Large intestine (tissue), 3 donors: Measurements from ENCODE around the gene CLSTN1. TPM values are rescaled to one million over a fixed set of nuclear protein-coding genes. Genes with fewer than 3 reads are reported as not detected.
A peak's percentile ranks its signal among the peaks of the same experiment; 100 is the strongest.

Experiments used
- DNase-seq, 2 donors: peaks; one replicate each; pipeline versions ENCODE4 v3.0.0 to v3.0.0-alpha.2; 2013
- H3K27ac ChIP-seq: one replicate; pipeline ENCODE4 v1.5.1; 2013; ENCODE audit warnings: low read length
- H3K27me3 ChIP-seq: 2 replicates; pipeline ENCODE4 v1.6.1; 2013; ENCODE audit warnings: low read length; ENCODE audit not compliant: control insufficient read depth, insufficient read depth
- H3K36me3 ChIP-seq: 2 replicates; pipeline ENCODE4 v1.6.1; 2013; ENCODE audit warnings: low read length; ENCODE audit not compliant: control insufficient read depth, insufficient read depth
- H3K4me1 ChIP-seq: one replicate; pipeline ENCODE4 v1.6.1; 2013; ENCODE audit warnings: low read length; ENCODE audit not compliant: control insufficient read depth, insufficient read depth
- H3K4me3 ChIP-seq: one replicate; pipeline ENCODE4 v1.5.1; 2013; ENCODE audit warnings: low read length
- H3K9me3 ChIP-seq: one replicate; pipeline ENCODE4 v1.6.1; 2013; ENCODE audit warnings: mild to moderate bottlenecking, low read depth, low read length, moderate library complexity; ENCODE audit not compliant: control insufficient read depth
- WGBS: methylation state at CpG from one replicate; pipeline ENCODE4 v1.1.5; 2013; ENCODE audit warnings: low lambda C conversion rate; ENCODE audit not compliant: insufficient coverage; 5-methylcytosine and 5-hydroxymethylcytosine counted together
- polyA plus RNA-seq: library from polyadenylated mRNA; unstranded; fragments of 120-200 nt; gene quantifications from one replicate; pipeline ENCODE4 v1.2.1, GENCODE V29; 2013

Gene CLSTN1
- polyA plus RNA-seq, 1 donor: 66.2 TPM

- DNase-seq: peak in 1 of 2 donors; percentile 55
- no peaks in the 10 kb centered on the region for H3K36me3 ChIP-seq
- H3K27ac ChIP-seq: no peak overlapping the region
- no CpG with 5 or more reads among the region's 7 CpGs for WGBS
- H3K4me1 ChIP-seq: peaks cover 15% of the 10 kb centered on the region
- no peaks in the 10 kb centered on the region for H3K27me3 ChIP-seq
- H3K4me3 ChIP-seq: no peak overlapping the region
- no peaks in the 10 kb centered on the region for H3K9me3 ChIP-seq
These were observed 19.8 kb upstream of the CLSTN1 start for GRCh38 chr1:9843576-9843945.

- WGBS: no CpG with 5 or more reads among the region's 20 CpGs
- Histone ChIP-seq H3K36me3 (no peaks in the 10 kb centered on the region), H3K27me3 (no peaks in the 10 kb centered on the region), H3K4me1 (peaks cover 10% of the 10 kb centered on the region), H3K9me3 (no peaks in the 10 kb centered on the region), H3K27ac (peak overlapping the region; percentile 25), H3K4me3 (no peak overlapping the region)
- peak in 1 of 2 donors; percentile 53 for DNase-seq
These were observed 19.2 kb upstream of the CLSTN1 start for GRCh38 chr1:9842781-9843575.

GRCh38 chr1:9842073-9842711 is 18.4 kb upstream of the CLSTN1 start:
- peaks cover 8% of the 10 kb centered on the region for H3K4me1 ChIP-seq
- no peaks in the 10 kb centered on the region for H3K36me3 ChIP-seq
- WGBS: 40% methylated on average over 1 of the region's 9 CpGs
- no peak overlapping the region for H3K4me3 ChIP-seq
- DNase-seq: peak in 1 of 2 donors; percentile 8
- no peaks in the 10 kb centered on the region for H3K27me3 ChIP-seq
- H3K27ac ChIP-seq: no peak overlapping the region
- H3K9me3 ChIP-seq: no peaks in the 10 kb centered on the region

GRCh38 chr1:9841460-9841859 is 17.7 kb upstream of the CLSTN1 start:
- no peak overlapping the region for H3K4me3 ChIP-seq
- H3K9me3 ChIP-seq: no peaks in the 10 kb centered on the region
- no peaks in the 10 kb centered on the region for H3K36me3 ChIP-seq
- H3K27me3 ChIP-seq: no peaks in the 10 kb centered on the region
- no peak for DNase-seq
- H3K27ac ChIP-seq: no peak overlapping the region
- H3K4me1 ChIP-seq: peaks cover 8% of the 10 kb centered on the region
- WGBS: no CpG with 5 or more reads among the region's 2 CpGs

GRCh38 chr1:9840176-9840575 is 16.4 kb upstream of the CLSTN1 start:
- no peak overlapping the region for H3K4me3 ChIP-seq
- DNase-seq: no peak
- H3K9me3 ChIP-seq: no peaks in the 10 kb centered on the region
- H3K27ac ChIP-seq: no peak overlapping the region
- WGBS: no CpG with 5 or more reads among the region's 3 CpGs
- H3K36me3 ChIP-seq: no peaks in the 10 kb centered on the region
- no peaks in the 10 kb centered on the region for H3K27me3 ChIP-seq
- peaks cover 12% of the 10 kb centered on the region for H3K4me1 ChIP-seq

- Histone ChIP-seq H3K4me1 (peaks cover 14% of the 10 kb centered on the region), H3K36me3 (no peaks in the 10 kb centered on the region), H3K4me3 (no peak overlapping the region), H3K9me3 (no peaks in the 10 kb centered on the region), H3K27me3 (no peaks in the 10 kb centered on the region), H3K27ac (no peak overlapping the region)
- no CpG with 5 or more reads among the region's 10 CpGs for WGBS
- DNase-seq: no peak
These were observed 15.2 kb upstream of the CLSTN1 start for GRCh38 chr1:9838946-9839345.

GRCh38 chr1:9836632-9836960 is 12.8 kb upstream of the CLSTN1 start:
- WGBS: no CpG with 5 or more reads among the region's 5 CpGs
- Histone ChIP-seq H3K36me3 (no peaks in the 10 kb centered on the region), H3K4me3 (no peak overlapping the region), H3K27ac (no peak overlapping the region), H3K4me1 (peaks cover 6% of the 10 kb centered on the region), H3K27me3 (no peaks in the 10 kb centered on the region), H3K9me3 (no peaks in the 10 kb centered on the region)
- DNase-seq: no peak

- H3K4me3 ChIP-seq: no peak overlapping the region
- no peaks in the 10 kb centered on the region for H3K27me3 ChIP-seq
- no CpG with 5 or more reads among the region's 15 CpGs for WGBS
- peaks cover 6% of the 10 kb centered on the region for H3K4me1 ChIP-seq
- peak in 1 of 2 donors; percentile 47 for DNase-seq
- H3K27ac ChIP-seq: no peak overlapping the region
- H3K9me3 ChIP-seq: no peaks in the 10 kb centered on the region
- H3K36me3 ChIP-seq: no peaks in the 10 kb centered on the region
These were observed 12.2 kb upstream of the CLSTN1 start for GRCh38 chr1:9835758-9836631.

- Histone ChIP-seq H3K27ac (no peak overlapping the region), H3K4me1 (peaks cover 6% of the 10 kb centered on the region), H3K4me3 (no peak overlapping the region), H3K9me3 (no peaks in the 10 kb centered on the region), H3K36me3 (no peaks in the 10 kb centered on the region), H3K27me3 (no peaks in the 10 kb centered on the region)
- DNase-seq: no peak
- WGBS: no CpG with 5 or more reads among the region's 9 CpGs
These were observed 11.6 kb upstream of the CLSTN1 start for GRCh38 chr1:9835404-9835757.

- no CpG with 5 or more reads among the region's 3 CpGs for WGBS
- DNase-seq: no peak
- H3K27me3 ChIP-seq: no peaks in the 10 kb centered on the region
These were observed 9.9 kb upstream of the CLSTN1 start for GRCh38 chr1:9833632-9834031.

More at GRCh38 chr1:9833632-9834031, 9.9 kb upstream of the CLSTN1 start:
- Histone ChIP-seq H3K4me1 (peaks cover 6% of the 10 kb centered on the region), H3K36me3 (no peaks in the 10 kb centered on the region), H3K9me3 (no peaks in the 10 kb centered on the region), H3K27ac (no peak overlapping the region), H3K4me3 (no peak overlapping the region)
